Vagina (tissue), 2 donors: ENCODE data around the gene PAPPA2. TPM values are rescaled to one million over a fixed set of nuclear protein-coding genes. Genes with fewer than 3 reads are reported as not detected.

Experiments used
- DNase-seq, 2 donors: peaks; one replicate each; pipeline ENCODE4 v3.0.0-alpha.2; 2017; ENCODE audit errors: extremely low spot score in 2 of 2
- H3K27ac ChIP-seq: fragments of 200-600 bp; sonication (generic); one replicate; pipeline ENCODE4 v1.5.1; 2019
- H3K27me3 ChIP-seq: fragments of 200-600 bp; sonication (generic); one replicate; pipeline ENCODE4 v1.5.1; 2019
- H3K36me3 ChIP-seq, 2 donors: fragments of 200-600 bp; sonication (generic); one replicate each; pipeline ENCODE4 v1.5.1; 2017 to 2019
- H3K4me1 ChIP-seq: fragments of 200-600 bp; sonication (generic); one replicate; pipeline ENCODE4 v1.5.1; 2019
- H3K4me3 ChIP-seq, 2 donors: fragments of 200-600 bp; sonication (generic); 1 replicate in 1 of 2; 2 replicates in 1 of 2; pipeline ENCODE4 v1.5.1; 2016 to 2019
- H3K9me3 ChIP-seq: fragments of 200-600 bp; sonication (generic); one replicate; pipeline ENCODE4 v1.5.1; 2019
- CTCF ChIP-seq, 3 experiments: fragments of 450-650 bp in 2 of 3; fragments of 200-600 bp in 1 of 3; sonication (generic) in 1 of 3; IDR thresholded peaks; one replicate each; pipeline ENCODE4 v1.5.1; 2017 to 2019; ENCODE audit warnings: antibody characterized with exemption in 3 of 3, mild to moderate bottlenecking in 2 of 3, moderate library complexity in 2 of 3
- POLR2A ChIP-seq, 2 donors: fragments of 450-650 bp; IDR thresholded peaks; one replicate each; pipeline ENCODE4 v1.6.1; 2017; ENCODE audit warnings: antibody characterized with exemption in 2 of 2, mild to moderate bottlenecking in 2 of 2, moderate library complexity in 2 of 2
- POLR2AphosphoS5 ChIP-seq, 2 donors: sonication (generic); formaldehyde crosslinking; IDR thresholded peaks; one replicate each; pipeline ENCODE4 v1.9.0; 2017; ENCODE audit warnings: antibody characterized with exemption in 2 of 2, mild to moderate bottlenecking in 2 of 2, low read depth in 1 of 2; ENCODE audit not compliant: insufficient read depth in 1 of 2
- intact Hi-C: fragments of 100-400 bp; cut with DNase I; formaldehyde crosslinking; loops from one replicate; pipeline ENCODE4 v1.15.1; 2023
- total RNA-seq: library from RNA; depleted of rRNA; stranded (reverse); fragments of >200 nt; gene quantifications from one replicate; pipeline ENCODE4 v1.2.3, GENCODE V29; 2016

PAPPA2 gene
- total RNA-seq, 1 donor from 2014 or later = 0.25 TPM

GRCh38 chr1:176885751-176886150 is 422.8 kb downstream of the PAPPA2 start:
- Histone ChIP-seq H3K36me3 (no peaks in the 10 kb centered on the region), H3K4me1 (no peaks in the 10 kb centered on the region), H3K9me3 (no peaks in the 10 kb centered on the region), H3K27me3 (no peaks in the 10 kb centered on the region), H3K27ac (no peak overlapping the region), H3K4me3 (no peak overlapping the region)
- TF ChIP-seq POLR2AphosphoS5 (IDR thresholded peaks at IDR 0.05; ENCODE audit: insufficient read depth in 1 of 2, low read depth in 1 of 2) (no peak), CTCF (IDR thresholded peaks at IDR 0.05) (no peak), POLR2A (IDR thresholded peaks at IDR 0.05) (no peak)
- intact Hi-C loops = no loop called here
- DNase-seq = no peak

- DNase-seq = no peak
- Histone ChIP-seq H3K27ac (no peak overlapping the region), H3K4me3 (no peak overlapping the region), H3K4me1 (no peaks in the 10 kb centered on the region), H3K27me3 (no peaks in the 10 kb centered on the region), H3K9me3 (no peaks in the 10 kb centered on the region), H3K36me3 (no peaks in the 10 kb centered on the region)
- intact Hi-C loops = no loop called here
- TF ChIP-seq CTCF (IDR thresholded peaks at IDR 0.05) = no peak
- no peak for TF ChIP-seq POLR2A (IDR thresholded peaks at IDR 0.05)
- no peak for TF ChIP-seq POLR2AphosphoS5 (IDR thresholded peaks at IDR 0.05; ENCODE audit: insufficient read depth in 1 of 2, low read depth in 1 of 2)
These were observed 425.6 kb downstream of the PAPPA2 start for GRCh38 chr1:176888471-176889032.

GRCh38 chr1:176893625-176894352 is 430.8 kb downstream of the PAPPA2 start:
- H3K4me3 ChIP-seq = no peak overlapping the region
- H3K36me3 ChIP-seq = no peaks in the 10 kb centered on the region
- H3K27ac ChIP-seq = no peak overlapping the region
- H3K27me3 ChIP-seq = no peaks in the 10 kb centered on the region
- TF ChIP-seq POLR2AphosphoS5 (IDR thresholded peaks at IDR 0.05; ENCODE audit: insufficient read depth in 1 of 2, low read depth in 1 of 2) (no peak), CTCF (IDR thresholded peaks at IDR 0.05) (no peak), POLR2A (IDR thresholded peaks at IDR 0.05) (no peak)
- H3K4me1 ChIP-seq = no peaks in the 10 kb centered on the region
- no peak for DNase-seq
- intact Hi-C loops = loop anchor here (10.0 kb wide), 1 partner anchor 1041 kb away; no protein-coding TSS in a partner anchor
- no peaks in the 10 kb centered on the region for H3K9me3 ChIP-seq

- Histone ChIP-seq H3K27ac (no peak overlapping the region), H3K36me3 (no peaks in the 10 kb centered on the region), H3K9me3 (no peaks in the 10 kb centered on the region), H3K27me3 (no peaks in the 10 kb centered on the region), H3K4me3 (no peak overlapping the region), H3K4me1 (no peaks in the 10 kb centered on the region)
- intact Hi-C loops = loop anchor here (10.0 kb wide), 1 partner anchor 1040 kb away; no protein-coding TSS in a partner anchor
- TF ChIP-seq POLR2AphosphoS5 (IDR thresholded peaks at IDR 0.05; ENCODE audit: insufficient read depth in 1 of 2, low read depth in 1 of 2) = no peak
- TF ChIP-seq POLR2A (IDR thresholded peaks at IDR 0.05) = no peak
- TF ChIP-seq CTCF (IDR thresholded peaks at IDR 0.05) = no peak
- no peak for DNase-seq
These were observed 431.5 kb downstream of the PAPPA2 start for GRCh38 chr1:176894450-176894849.
